GM12878 (cell line): ENCODE results near the gene SDCCAG8.

Experiments used
- BHLHE40 ChIP-seq, 2 experiments: fragments of 450-650 bp in 1 of 2; IDR thresholded peaks; 2 replicates each; pipeline ENCODE4 v1.6.1; 2011 to 2017; ENCODE audit warnings: low read depth in 2 of 2, borderline replicate concordance in 1 of 2, improper control_type of control experiment in 1 of 2, low read length in 1 of 2, mild to moderate bottlenecking in 1 of 2
- CEBPB ChIP-seq, 2 experiments: fragments of 150-350 bp in 1 of 2; IDR thresholded peaks; 2 replicates each; pipeline ENCODE4 v1.6.1; 2012 to 2014; ENCODE audit warnings: low read depth in 2 of 2, low read length in 2 of 2, borderline replicate concordance in 1 of 2, inconsistent platforms in 1 of 2
- EGR1 ChIP-seq, 2 experiments: IDR thresholded peaks; 1 replicate in 1 of 2; 2 replicates in 1 of 2; pipeline ENCODE4 v1.6.1; 2011 to 2012; ENCODE audit warnings: low read depth in 2 of 2, low read length in 2 of 2, borderline replicate concordance in 1 of 2, mild to moderate bottlenecking in 1 of 2, moderate library complexity in 1 of 2
- JUND ChIP-seq: IDR thresholded peaks from 2 replicates; pipeline ENCODE4 v1.6.1; 2012; ENCODE audit warnings: low read depth, mild to moderate bottlenecking, low read length, improper control_type of control experiment, moderate library complexity
- POLR2AphosphoS5 ChIP-seq: IDR thresholded peaks from 2 replicates; pipeline ENCODE4 v1.6.1; 2011; ENCODE audit warnings: mild to moderate bottlenecking, low read length, inconsistent platforms
- SMC3 ChIP-seq: IDR thresholded peaks from 2 replicates; pipeline ENCODE4 v1.6.1; 2011; ENCODE audit warnings: low read length, improper control_type of control experiment, borderline replicate concordance
- TAF1 ChIP-seq: IDR thresholded peaks from 2 replicates; pipeline ENCODE4 v1.6.1; 2011; ENCODE audit warnings: mild to moderate bottlenecking, low read depth, low read length, borderline replicate concordance
- TCF12 ChIP-seq: IDR thresholded peaks from 2 replicates; pipeline ENCODE4 v1.6.1; 2011; ENCODE audit warnings: low read depth, mild to moderate bottlenecking, low read length
- ZNF274 ChIP-seq: IDR thresholded peaks from one replicate; pipeline ENCODE4 v1.8.0; 2011; ENCODE audit not compliant: insufficient read length, insufficient read depth
- TF ChIP-seq, protein P1 (sequence below): IDR thresholded peaks from 2 replicates; pipeline ENCODE4 v1.6.1; 2012; ENCODE audit warnings: mild to moderate bottlenecking, low read depth, low read length
- TF ChIP-seq, protein P2 (sequence below), 3 experiments: IDR thresholded peaks in 2 of 3; conservative IDR thresholded peaks in 1 of 3; 2 replicates each; pipeline ENCODE4 v1.5.1; 2011; ENCODE audit warnings: low read depth in 3 of 3, low read length in 3 of 3, mild to moderate bottlenecking in 3 of 3, control low read depth in 2 of 3, moderate library complexity in 2 of 3, inconsistent platforms in 1 of 3, mixed read lengths in 1 of 3; ENCODE audit not compliant: control insufficient read depth in 2 of 3, insufficient read depth in 1 of 3; ENCODE audit errors: extremely low read depth in 1 of 3

DNA sequence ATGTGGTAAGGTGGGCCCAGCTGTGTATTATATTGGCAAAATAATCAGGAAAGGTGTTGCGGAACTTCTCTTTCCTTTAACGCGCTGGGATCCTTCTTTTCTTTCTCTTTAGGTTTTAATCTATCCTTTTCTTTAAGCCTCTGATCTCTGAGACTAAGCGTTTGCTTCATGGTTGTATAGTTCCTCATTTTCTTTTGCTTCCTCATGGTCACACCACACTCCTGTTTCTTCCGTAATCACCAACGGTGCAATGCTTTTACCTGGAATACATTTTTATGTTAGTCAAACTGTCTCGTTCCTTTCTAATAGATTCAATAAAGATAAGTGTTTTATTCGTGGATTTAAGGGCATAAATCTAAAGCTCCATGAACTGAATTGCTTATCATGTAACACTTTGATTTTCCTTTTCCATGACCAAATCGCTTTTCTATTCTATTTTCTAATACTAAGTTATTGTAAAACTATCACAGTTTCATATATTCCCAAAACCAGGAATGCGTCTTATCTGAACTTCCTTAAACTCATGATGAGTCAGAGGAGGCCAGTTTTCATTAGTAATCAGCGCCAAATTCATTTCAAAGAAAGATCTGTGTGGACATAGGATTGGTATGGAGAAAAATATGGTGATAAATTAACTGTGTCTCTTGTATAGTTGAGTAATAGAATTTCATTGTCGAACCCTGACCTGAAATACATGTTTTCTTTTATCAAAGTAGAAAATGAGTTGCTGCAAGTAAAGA, 12.2 kb downstream of the SDCCAG8 start:
- no peak for TF ChIP-seq CEBPB (IDR thresholded peaks at IDR 0.05; ENCODE audit: borderline replicate concordance in 1 of 2, low read depth in 2 of 2, low read length in 2 of 2)
- TF ChIP-seq POLR2AphosphoS5 = no peak
- no peak for TF ChIP-seq EGR1 (IDR thresholded peaks at IDR 0.05; ENCODE audit: borderline replicate concordance in 1 of 2, low read depth in 2 of 2, low read length in 2 of 2)
- TF ChIP-seq, protein P1, sequence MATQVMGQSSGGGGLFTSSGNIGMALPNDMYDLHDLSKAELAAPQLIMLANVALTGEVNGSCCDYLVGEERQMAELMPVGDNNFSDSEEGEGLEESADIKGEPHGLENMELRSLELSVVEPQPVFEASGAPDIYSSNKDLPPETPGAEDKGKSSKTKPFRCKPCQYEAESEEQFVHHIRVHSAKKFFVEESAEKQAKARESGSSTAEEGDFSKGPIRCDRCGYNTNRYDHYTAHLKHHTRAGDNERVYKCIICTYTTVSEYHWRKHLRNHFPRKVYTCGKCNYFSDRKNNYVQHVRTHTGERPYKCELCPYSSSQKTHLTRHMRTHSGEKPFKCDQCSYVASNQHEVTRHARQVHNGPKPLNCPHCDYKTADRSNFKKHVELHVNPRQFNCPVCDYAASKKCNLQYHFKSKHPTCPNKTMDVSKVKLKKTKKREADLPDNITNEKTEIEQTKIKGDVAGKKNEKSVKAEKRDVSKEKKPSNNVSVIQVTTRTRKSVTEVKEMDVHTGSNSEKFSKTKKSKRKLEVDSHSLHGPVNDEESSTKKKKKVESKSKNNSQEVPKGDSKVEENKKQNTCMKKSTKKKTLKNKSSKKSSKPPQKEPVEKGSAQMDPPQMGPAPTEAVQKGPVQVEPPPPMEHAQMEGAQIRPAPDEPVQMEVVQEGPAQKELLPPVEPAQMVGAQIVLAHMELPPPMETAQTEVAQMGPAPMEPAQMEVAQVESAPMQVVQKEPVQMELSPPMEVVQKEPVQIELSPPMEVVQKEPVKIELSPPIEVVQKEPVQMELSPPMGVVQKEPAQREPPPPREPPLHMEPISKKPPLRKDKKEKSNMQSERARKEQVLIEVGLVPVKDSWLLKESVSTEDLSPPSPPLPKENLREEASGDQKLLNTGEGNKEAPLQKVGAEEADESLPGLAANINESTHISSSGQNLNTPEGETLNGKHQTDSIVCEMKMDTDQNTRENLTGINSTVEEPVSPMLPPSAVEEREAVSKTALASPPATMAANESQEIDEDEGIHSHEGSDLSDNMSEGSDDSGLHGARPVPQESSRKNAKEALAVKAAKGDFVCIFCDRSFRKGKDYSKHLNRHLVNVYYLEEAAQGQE = no peak
- TF ChIP-seq JUND = no peak
- TF ChIP-seq, protein P2, sequence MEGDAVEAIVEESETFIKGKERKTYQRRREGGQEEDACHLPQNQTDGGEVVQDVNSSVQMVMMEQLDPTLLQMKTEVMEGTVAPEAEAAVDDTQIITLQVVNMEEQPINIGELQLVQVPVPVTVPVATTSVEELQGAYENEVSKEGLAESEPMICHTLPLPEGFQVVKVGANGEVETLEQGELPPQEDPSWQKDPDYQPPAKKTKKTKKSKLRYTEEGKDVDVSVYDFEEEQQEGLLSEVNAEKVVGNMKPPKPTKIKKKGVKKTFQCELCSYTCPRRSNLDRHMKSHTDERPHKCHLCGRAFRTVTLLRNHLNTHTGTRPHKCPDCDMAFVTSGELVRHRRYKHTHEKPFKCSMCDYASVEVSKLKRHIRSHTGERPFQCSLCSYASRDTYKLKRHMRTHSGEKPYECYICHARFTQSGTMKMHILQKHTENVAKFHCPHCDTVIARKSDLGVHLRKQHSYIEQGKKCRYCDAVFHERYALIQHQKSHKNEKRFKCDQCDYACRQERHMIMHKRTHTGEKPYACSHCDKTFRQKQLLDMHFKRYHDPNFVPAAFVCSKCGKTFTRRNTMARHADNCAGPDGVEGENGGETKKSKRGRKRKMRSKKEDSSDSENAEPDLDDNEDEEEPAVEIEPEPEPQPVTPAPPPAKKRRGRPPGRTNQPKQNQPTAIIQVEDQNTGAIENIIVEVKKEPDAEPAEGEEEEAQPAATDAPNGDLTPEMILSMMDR (IDR thresholded peaks at IDR 0.05 in 2 of 3, conservative IDR thresholded peaks at IDR 0.05 in 1 of 3; ENCODE audit: control insufficient read depth in 2 of 3, extremely low read depth in 1 of 3, insufficient read depth in 1 of 3, low read depth in 3 of 3, low read length in 3 of 3) = no peak
- TF ChIP-seq ZNF274 = no peak
- TF ChIP-seq TCF12 = no peak
- no peak for TF ChIP-seq BHLHE40 (IDR thresholded peaks at IDR 0.05; ENCODE audit: borderline replicate concordance in 1 of 2, low read depth in 2 of 2, low read length in 1 of 2)
- no peak for TF ChIP-seq SMC3
- TF ChIP-seq TAF1 = no peak
